VCaP (cell line): ENCODE data around the gene RFX5.

Experiments
- H3K27ac ChIP-seq: fragments of 450-650 bp; 2 replicates; pipeline ENCODE4 v1.5.1; 2017
- CTCF ChIP-seq: fragments of 450-650 bp; conservative IDR thresholded peaks from 2 replicates; pipeline ENCODE4 v1.5.1; 2017; ENCODE audit warnings: mild to moderate bottlenecking, moderate library complexity

Gene RFX5

DNA sequence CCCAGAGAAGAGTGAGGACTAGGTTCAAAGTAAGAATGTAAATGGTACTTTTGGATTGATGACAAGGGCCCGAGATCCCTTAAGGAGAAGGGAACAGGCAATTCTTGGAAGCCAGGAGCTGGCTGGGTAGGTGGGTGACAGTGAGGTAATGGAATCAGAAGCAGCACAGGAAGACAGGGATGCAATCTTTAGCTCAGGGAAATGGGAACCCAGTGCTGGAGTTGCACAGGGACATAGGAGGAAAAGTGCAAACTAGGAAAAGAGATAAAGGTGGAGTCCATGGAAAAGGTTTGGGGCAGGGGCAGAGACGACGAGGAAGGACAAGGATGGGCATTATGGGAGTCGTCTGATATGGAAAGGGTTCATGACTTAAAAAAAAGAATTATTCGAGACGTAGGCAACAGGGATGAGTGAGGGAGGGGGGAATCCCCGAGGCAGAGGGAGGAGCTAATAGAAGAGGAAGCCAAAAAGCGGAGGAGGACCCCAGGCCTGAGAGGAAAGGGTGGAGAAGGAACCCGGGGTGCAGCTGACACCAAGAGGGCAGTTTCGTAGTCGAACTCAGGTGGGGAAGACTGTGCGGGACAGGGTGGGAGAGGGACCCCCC is 20.3 kb downstream of the RFX5 start:
- H3K27ac ChIP-seq = peak overlapping the region; percentile 98
- TF ChIP-seq CTCF = no peak

GRCh38 chr1:151325646-151326429 is 21.2 kb downstream of the RFX5 start:
- TF ChIP-seq CTCF = no peak
- peak overlapping the region; percentile 98; the same call in 1 of the 2 replicates for H3K27ac ChIP-seq

- TF ChIP-seq CTCF = no peak
- H3K27ac ChIP-seq = peak overlapping the region; percentile 98; the same call in 1 of the 2 replicates
Observed at GRCh38 chr1:151325231-151325630, 21.8 kb downstream of the RFX5 start.

GRCh38 chr1:151324390-151324930 is 22.6 kb downstream of the RFX5 start:
- no peak for TF ChIP-seq CTCF
- no peak overlapping the region for H3K27ac ChIP-seq

DNA sequence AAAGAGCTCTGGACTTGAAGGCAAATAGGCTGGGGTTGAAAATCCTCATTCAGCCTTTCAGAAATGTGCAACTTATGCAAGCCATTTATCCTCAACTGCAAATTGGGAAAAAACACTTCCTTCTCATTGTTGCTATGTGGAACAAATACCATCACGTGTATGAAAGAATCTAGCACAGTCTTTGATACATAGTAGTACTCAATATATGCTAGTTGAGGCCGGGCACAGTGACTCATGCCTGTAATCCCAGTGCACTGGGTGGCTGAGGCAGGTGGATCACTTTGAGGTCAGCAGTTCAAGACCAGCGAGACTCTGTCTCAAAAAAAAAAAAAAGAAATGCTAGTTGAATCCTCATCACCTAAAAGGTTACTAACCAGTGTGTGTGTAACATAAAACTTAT is 28.1 kb downstream of the RFX5 start:
- H3K27ac ChIP-seq = no peak overlapping the region
- no peak for TF ChIP-seq CTCF

DNA sequence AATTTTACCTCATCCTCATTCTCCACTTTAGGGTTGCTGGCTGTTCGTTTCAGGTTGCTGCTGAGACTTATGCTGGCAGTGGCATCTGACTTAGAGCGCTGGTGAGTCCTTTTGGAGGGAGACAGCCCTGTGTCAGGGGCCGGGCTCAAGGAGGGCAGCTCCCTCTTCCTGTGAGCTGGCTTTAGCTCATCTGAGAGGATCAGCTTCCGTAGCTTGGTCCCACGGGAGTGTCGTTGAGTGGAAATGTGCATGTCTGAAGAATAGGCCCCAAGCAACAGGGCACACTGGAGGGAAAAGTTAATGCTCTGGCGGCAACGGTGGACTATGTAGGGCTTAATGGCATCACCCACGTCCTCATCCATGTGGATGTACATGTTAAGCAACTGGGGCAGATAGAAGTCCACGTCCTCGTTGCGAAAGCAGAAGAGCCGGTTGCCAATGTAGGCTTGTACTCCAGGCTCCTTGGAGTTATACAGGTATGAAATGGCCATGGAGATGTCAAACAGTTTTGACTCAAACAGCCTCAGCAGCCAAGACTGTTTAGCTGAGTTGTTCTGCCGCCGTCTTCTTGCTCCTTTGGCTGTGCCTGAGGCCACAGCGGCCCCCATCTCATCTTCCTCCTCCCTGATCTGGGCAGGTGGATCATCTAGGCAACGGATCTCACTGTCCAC is 31.4 kb downstream of the RFX5 start:
- no peak overlapping the region for H3K27ac ChIP-seq
- TF ChIP-seq CTCF = no peak
